ENCODE data around the gene IGF1.

Gene IGF1

GRCh38 chr12:102480406-102480805 is at the start of gene IGF1:
Gene IGF1 (minus strand): TSS chr12:102480563. CDS start chr12:102480381, 182 bp downstream.
- TF ChIP-seq CTCF (IDR thresholded peaks at IDR 0.05; ENCODE audit: insufficient read depth, low read length, missing control alignments) = no peak
- ChIA-PET POLR2A (no interaction called here), CTCF (interaction anchor here (1.6 kb wide), 1 partner anchor 223 kb away, joined by 8 read pairs; no protein-coding TSS in a partner anchor)
- no peak within 1 kb of the TSS for H3K4me3 ChIP-seq (ENCODE audit: low read depth, low read length)
- no peak for DNase-seq (ENCODE audit: low read depth, low spot score)

- H3K4me3 ChIP-seq (ENCODE audit: low read depth, low read length) = no peak overlapping the region
- ChIA-PET CTCF (interaction anchor here (0.6 to 3.0 kb wide), 4 partner anchors 44 to 239 kb away, joined by 3 to 15 read pairs (median 6); no protein-coding TSS in a partner anchor), POLR2A (no interaction called here)
- DNase-seq (ENCODE audit: low read depth, low spot score) = peak; percentile 17
- TF ChIP-seq CTCF (IDR thresholded peaks at IDR 0.05; ENCODE audit: insufficient read depth, low read length, missing control alignments) = no peak
Observed at GRCh38 chr12:102528111-102528510, 47.7 kb upstream of the IGF1 start.

- POLR2A ChIA-PET = no interaction called here
- H3K4me3 ChIP-seq (ENCODE audit: low read depth, low read length) = no peak overlapping the region
- DNase-seq (ENCODE audit: low read depth, low spot score) = peak; percentile 31
- TF ChIP-seq CTCF (IDR thresholded peaks at IDR 0.05; ENCODE audit: insufficient read depth, low read length, missing control alignments) = no peak
- CTCF ChIA-PET = interaction anchor here (0.6 to 3.0 kb wide), 3 partner anchors 43 to 214 kb away, joined by 3 to 15 read pairs (median 10); no protein-coding TSS in a partner anchor
Observed at GRCh38 chr12:102527171-102527720, 46.9 kb upstream of the IGF1 start.

GRCh38 chr12:102526656-102527055 is 46.3 kb upstream of the IGF1 start:
- no peak for TF ChIP-seq CTCF (IDR thresholded peaks at IDR 0.05; ENCODE audit: insufficient read depth, low read length, missing control alignments)
- H3K4me3 ChIP-seq (ENCODE audit: low read depth, low read length) = no peak overlapping the region
- CTCF ChIA-PET = interaction anchor here (2.0 to 3.0 kb wide), 2 partner anchors 43 to 176 kb away, joined by 10 to 15 read pairs; no protein-coding TSS in a partner anchor
- POLR2A ChIA-PET = no interaction called here
- DNase-seq (ENCODE audit: low read depth, low spot score) = no peak

GRCh38 chr12:102522768-102523167 is 42.4 kb upstream of the IGF1 start:
- no peak for DNase-seq (ENCODE audit: low read depth, low spot score)
- no peak for TF ChIP-seq CTCF (IDR thresholded peaks at IDR 0.05; ENCODE audit: insufficient read depth, low read length, missing control alignments)
- no peak overlapping the region for H3K4me3 ChIP-seq (ENCODE audit: low read depth, low read length)
- POLR2A ChIA-PET = no interaction called here
- CTCF ChIA-PET = no interaction called here

GRCh38 chr12:102521662-102522277 is 41.4 kb upstream of the IGF1 start:
- CTCF ChIA-PET = no interaction called here

More at GRCh38 chr12:102521662-102522277, 41.4 kb upstream of the IGF1 start:
- H3K4me3 ChIP-seq (ENCODE audit: low read depth, low read length) = no peak overlapping the region
- no peak for TF ChIP-seq CTCF (IDR thresholded peaks at IDR 0.05; ENCODE audit: insufficient read depth, low read length, missing control alignments)
- DNase-seq (ENCODE audit: low read depth, low spot score) = no peak
- POLR2A ChIA-PET = no interaction called here
